Measurements from ENCODE around the gene SNAPC5. TPM values are rescaled to one million over a fixed set of nuclear protein-coding genes. Genes with fewer than 3 reads are reported as not detected.

The SNAPC5 gene
- total and polyA plus RNA-seq, 2 experiments from 2014 or later = 21.2 to 43.2 TPM

DNA sequence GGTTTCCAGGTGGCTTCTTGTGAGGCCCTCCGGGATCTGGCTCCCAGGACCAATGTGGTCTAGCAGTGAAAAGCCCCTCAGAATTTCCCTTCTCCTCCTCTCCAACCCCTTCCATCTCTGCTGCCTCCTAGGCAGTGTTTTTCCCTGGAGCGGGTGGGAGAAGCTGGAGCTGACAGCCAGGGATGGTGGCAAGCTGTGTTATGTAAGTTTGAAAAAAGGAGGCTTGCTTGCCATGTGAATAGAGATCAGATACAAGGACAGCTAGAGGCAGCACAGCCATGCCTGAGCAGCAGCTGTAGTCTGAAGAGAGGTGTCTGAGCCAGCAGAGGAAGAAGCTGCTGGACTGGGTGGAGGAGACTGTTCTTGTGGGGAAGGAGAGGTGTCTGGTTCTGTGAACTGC is 20.6 kb downstream of the SNAPC5 start:
- no peak for ATAC-seq
- H3K27me3 Mint-ChIP-seq (ENCODE audit: insufficient read depth, low read depth, poor library complexity) = peaks cover 8% of the 10 kb centered on the region
- Histone ChIP-seq H3F3A (replicated peaks; ENCODE audit: low read depth) (peaks cover 25% of the 10 kb centered on the region), H3K4me2 (no peak overlapping the region), H3K36me3 (ENCODE audit: insufficient read depth) (peaks cover 6% of the 10 kb centered on the region; the same call in 1 of the 2 replicates), H3K27ac (ENCODE audit: low read depth) (no peak overlapping the region), H2AFZ (no peak overlapping the region), H3K4me3 (no peak overlapping the region), H3K27me3 (ENCODE audit: insufficient read depth) (no peaks in the 10 kb centered on the region), H4K20me1 (replicated peaks; ENCODE audit: insufficient read depth) (no peaks in the 10 kb centered on the region; the same call in 1 of the 2 replicates), H3K4me1 (ENCODE audit: insufficient read depth) (peaks cover 43% of the 10 kb centered on the region), H3K9me2 (ENCODE audit: insufficient read depth) (no peaks in the 10 kb centered on the region), H3K79me2 (replicated peaks; ENCODE audit: insufficient read depth) (peaks cover 15% of the 10 kb centered on the region)
- DNase-seq (ENCODE audit: low spot score) = no peak
- 0 out of 2 replicates have a peak overlapping the region, but pooled peaks have one; percentile 71 for H3K27ac Mint-ChIP-seq
- H3K4me3 Mint-ChIP-seq = no peak overlapping the region
- peaks cover 13% of the 10 kb centered on the region for H3K36me3 Mint-ChIP-seq (ENCODE audit: low read depth)
- H3K9me3 Mint-ChIP-seq = no peaks in the 10 kb centered on the region
- TF ChIP-seq EZH2 (IDR thresholded peaks at IDR 0.05; ENCODE audit: low read depth, unreplicated experiment) = no peak
- no peak for TF ChIP-seq ZNF462 (CRISPR knock-in tag; IDR thresholded peaks at IDR 0.05)
- TF ChIP-seq JUNB (IDR thresholded peaks at IDR 0.05; ENCODE audit: unreplicated experiment) = no peak
- TF ChIP-seq EZH2phosphoT487 (IDR thresholded peaks at IDR 0.05; ENCODE audit: unreplicated experiment) = no peak
- no peak for TF ChIP-seq ZNF114 (CRISPR knock-in tag; IDR thresholded peaks at IDR 0.05)
- no peak for TF ChIP-seq CREB1 (CRISPR knock-in tag; IDR thresholded peaks at IDR 0.05; ENCODE audit: low read depth)
- TF ChIP-seq ZNF331 (CRISPR knock-in tag; IDR thresholded peaks at IDR 0.05; ENCODE audit: low read depth) = no peak
- TF ChIP-seq CTCF (conservative IDR thresholded peaks at IDR 0.05; ENCODE audit: low read depth in 2 of 2) = no peak
- no peak for TF ChIP-seq NANOG (IDR thresholded peaks at IDR 0.05; ENCODE audit: borderline replicate concordance)
- no peak for TF ChIP-seq STAT1 (IDR thresholded peaks at IDR 0.05; ENCODE audit: unreplicated experiment)
- TF ChIP-seq ETS1 (IDR thresholded peaks at IDR 0.05) = no peak
- H3K4me1 Mint-ChIP-seq = peaks cover 60% of the 10 kb centered on the region
